Mesendoderm (in vitro differentiated cells): ENCODE results near the gene KIAA0753.
"Not testable (repeated sequence)": the region's sequence is repeated elsewhere in the genome, so short reads cannot be mapped to it uniquely, and the experiment has no call there.

ENCODE experiments used
- DNase-seq: peaks from one replicate; pipeline ENCODE4 v3.0.0; 2013
- H2AK5ac ChIP-seq: 2 replicates; pipeline ENCODE4 v1.6.1; 2013; ENCODE audit warnings: low read length, inconsistent platforms
- H2BK120ac ChIP-seq: 2 replicates; pipeline ENCODE4 v1.6.1; 2013; ENCODE audit warnings: low read depth, mild to moderate bottlenecking, low read length, moderate library complexity, mixed read lengths
- H2BK15ac ChIP-seq: replicated peaks from 2 replicates; pipeline ENCODE4 v1.6.1; 2013; ENCODE audit warnings: low read depth, mild to moderate bottlenecking, moderate library complexity
- H2BK5ac ChIP-seq: 2 replicates; pipeline ENCODE4 v1.6.1; 2013; ENCODE audit warnings: low read length, inconsistent platforms
- H3K18ac ChIP-seq: 2 replicates; pipeline ENCODE4 v1.6.1; 2013; ENCODE audit warnings: mild to moderate bottlenecking, low read length, mixed read lengths
- H3K23ac ChIP-seq: one replicate; pipeline ENCODE4 v1.6.1; 2013; ENCODE audit warnings: low read length
- H3K27ac ChIP-seq: 2 replicates; pipeline ENCODE4 v1.5.1; 2013; ENCODE audit warnings: low read depth, mild to moderate bottlenecking, inconsistent platforms, low read length, moderate library complexity
- H3K27me3 ChIP-seq: 2 replicates; pipeline ENCODE4 v1.6.1; 2013; ENCODE audit warnings: low read length, control low read depth, mild to moderate bottlenecking, inconsistent platforms; ENCODE audit not compliant: insufficient read depth, poor library complexity
- H3K36me3 ChIP-seq: 2 replicates; pipeline ENCODE4 v1.6.1; 2013; ENCODE audit warnings: low read length, inconsistent platforms; ENCODE audit not compliant: control insufficient read depth, insufficient read depth
- H3K4ac ChIP-seq: one replicate; pipeline ENCODE4 v1.6.1; 2013; ENCODE audit warnings: low read depth, mild to moderate bottlenecking, low read length, moderate library complexity
- H3K4me1 ChIP-seq: 2 replicates; pipeline ENCODE4 v1.6.1; 2013; ENCODE audit warnings: low read depth, low read length, inconsistent platforms; ENCODE audit not compliant: control insufficient read depth
- H3K4me2 ChIP-seq: 2 replicates; pipeline ENCODE4 v1.6.1; 2013; ENCODE audit warnings: low read length
- H3K4me3 ChIP-seq: 2 replicates; pipeline ENCODE4 v1.5.1; 2013; ENCODE audit warnings: mild to moderate bottlenecking, low read length
- H3K56ac ChIP-seq: one replicate; pipeline ENCODE4 v1.6.1; 2013; ENCODE audit warnings: low read length
- H3K79me1 ChIP-seq: 2 replicates; pipeline ENCODE4 v1.6.1; 2013; ENCODE audit warnings: low read length, inconsistent platforms
- H3K79me2 ChIP-seq: 2 replicates; pipeline ENCODE4 v1.6.1; 2013; ENCODE audit warnings: mild to moderate bottlenecking, low read length; ENCODE audit not compliant: control insufficient read depth, insufficient read depth
- H3K9ac ChIP-seq: 2 replicates; pipeline ENCODE4 v1.6.1; 2013; ENCODE audit warnings: low read length, inconsistent platforms
- H4K5ac ChIP-seq: one replicate; pipeline ENCODE4 v1.6.1; 2013; ENCODE audit warnings: low read length
- H4K8ac ChIP-seq: one replicate; pipeline ENCODE4 v1.6.1; 2013; ENCODE audit warnings: low read depth, mild to moderate bottlenecking, control low read depth, low read length, moderate library complexity
- WGBS: extraction: QIAGEN DNeasy Blood & Tissue Kit; methylation state at CpG from one replicate; pipeline ENCODE4 v1.1.7; 2013; ENCODE audit warnings: low lambda C conversion rate, missing lambda C conversion rate; ENCODE audit not compliant: insufficient coverage; ENCODE audit errors: extremely low coverage; 5-methylcytosine and 5-hydroxymethylcytosine counted together

KIAA0753 gene

DNA sequence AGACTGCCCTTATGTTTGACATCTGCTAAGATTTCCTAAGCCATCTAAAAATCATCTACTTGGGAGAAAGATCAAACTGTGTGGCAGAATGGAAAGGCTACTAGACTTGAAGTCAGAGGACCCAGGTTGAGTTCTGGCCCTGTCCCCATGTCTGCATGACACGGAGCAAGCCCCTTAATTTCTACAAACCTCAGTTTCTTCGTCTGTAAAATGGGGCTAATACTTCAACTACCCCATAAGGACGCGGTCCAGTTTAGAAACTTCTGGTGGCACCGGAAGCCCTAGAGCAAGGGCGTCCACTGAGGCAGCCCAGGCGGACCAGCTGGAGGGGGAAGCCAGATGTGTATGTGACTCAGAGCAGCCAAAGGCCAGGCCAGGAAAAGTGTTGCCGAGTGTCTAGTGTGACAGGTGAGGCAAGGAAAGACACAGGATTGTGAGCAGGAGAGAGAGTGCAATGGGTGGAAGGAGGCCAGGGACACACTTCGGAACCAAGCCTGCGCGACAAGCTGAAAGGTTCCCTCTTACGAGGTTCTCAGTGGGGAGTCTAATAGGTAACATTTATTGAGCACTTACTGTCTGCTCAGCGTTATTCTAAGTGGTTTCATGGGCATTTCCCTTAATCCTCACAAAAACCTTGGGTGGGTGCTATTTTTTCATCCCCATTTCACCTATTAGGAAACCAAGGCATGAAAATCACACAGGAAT is 66.4 kb downstream of the KIAA0753 start:
- Histone ChIP-seq H3K56ac (no peak overlapping the region), H3K27me3 (no peaks in the 10 kb centered on the region), H3K9ac (no peak overlapping the region), H2BK120ac (no peak overlapping the region), H3K79me1 (no peaks in the 10 kb centered on the region), H4K5ac (no peak overlapping the region), H3K4ac (no peak overlapping the region), H3K27ac (no peak overlapping the region), H3K4me1 (no peaks in the 10 kb centered on the region), H3K4me3 (no peak overlapping the region), H3K79me2 (no peaks in the 10 kb centered on the region), H3K18ac (no peak overlapping the region), H4K8ac (no peak overlapping the region), H2BK5ac (no peak overlapping the region), H2BK15ac (no peak overlapping the region), H2AK5ac (no peak overlapping the region), H3K36me3 (no peaks in the 10 kb centered on the region), H3K23ac (no peak overlapping the region), H3K4me2 (no peak overlapping the region)
- no CpG with 5 or more reads among the region's 13 CpGs for WGBS
- no peak for DNase-seq

DNA sequence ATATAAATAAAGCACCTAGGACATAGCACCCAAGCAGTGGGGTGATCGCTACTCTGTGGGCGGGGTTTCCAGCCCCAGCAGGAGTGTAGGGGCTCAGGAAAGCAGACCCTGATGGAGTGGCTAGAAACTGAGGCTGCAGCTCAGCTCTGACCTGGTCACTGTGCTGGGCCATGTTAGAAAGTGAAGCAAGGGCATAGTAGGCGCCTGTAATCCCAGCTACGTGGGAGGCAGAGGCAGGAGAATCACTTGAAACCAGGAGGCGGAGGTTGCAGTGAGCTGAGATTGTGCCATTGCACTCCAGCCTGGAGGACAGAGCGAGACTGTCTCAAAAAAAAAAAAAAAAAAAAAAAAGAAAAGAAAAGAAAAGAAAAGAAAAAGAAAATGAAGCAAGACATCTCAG is 67.0 kb downstream of the KIAA0753 start:
- DNase-seq, H3K56ac ChIP-seq, H3K27ac ChIP-seq, H3K4me3 ChIP-seq, H2BK120ac ChIP-seq, H3K18ac ChIP-seq, H4K5ac ChIP-seq, H4K8ac ChIP-seq, H3K9ac ChIP-seq, H3K27me3 ChIP-seq, H3K79me2 ChIP-seq, H2AK5ac ChIP-seq, H2BK5ac ChIP-seq, H3K4me1 ChIP-seq, H3K23ac ChIP-seq, H3K4ac ChIP-seq, H3K4me2 ChIP-seq, H3K36me3 ChIP-seq, H2BK15ac ChIP-seq, H3K79me1 ChIP-seq: not testable (repeated sequence)
- WGBS, result no CpG with 5 or more reads among the region's 6 CpGs

DNA sequence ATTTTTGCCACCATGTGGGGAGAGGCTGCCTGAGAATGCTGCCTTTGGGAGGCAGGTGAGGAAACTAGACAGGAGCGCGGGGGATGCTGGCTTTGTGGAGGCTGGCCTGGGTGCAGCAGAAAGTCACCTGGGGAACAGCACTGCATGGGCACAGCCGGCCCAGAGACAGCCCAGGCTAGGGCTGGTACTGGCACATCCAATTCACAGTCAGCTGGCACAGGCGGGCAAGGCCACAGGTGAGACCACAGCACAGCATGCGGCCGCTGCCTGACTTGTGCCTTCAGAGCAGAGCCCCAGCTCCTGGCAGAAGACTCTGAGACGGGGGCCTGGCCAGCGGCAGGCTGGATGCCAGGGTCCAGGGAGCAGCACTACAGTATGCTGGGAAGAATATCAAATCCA is 67.5 kb downstream of the KIAA0753 start:
- no peak overlapping the region for H3K4me2 ChIP-seq
- no peak overlapping the region for H2BK120ac ChIP-seq
- H2BK15ac ChIP-seq, result no peak overlapping the region
- H4K8ac ChIP-seq, result no peak overlapping the region
- H2BK5ac ChIP-seq, result no peak overlapping the region
- no peak overlapping the region for H3K56ac ChIP-seq
- no CpG with 5 or more reads among the region's 8 CpGs for WGBS
- no peaks in the 10 kb centered on the region for H3K36me3 ChIP-seq
- no peak overlapping the region for H3K18ac ChIP-seq
- no peak for DNase-seq
- H3K4me1 ChIP-seq, result no peaks in the 10 kb centered on the region
- no peak overlapping the region for H3K23ac ChIP-seq
- H3K9ac ChIP-seq, result no peak overlapping the region
- no peak overlapping the region for H3K4me3 ChIP-seq
- H3K4ac ChIP-seq, result no peak overlapping the region
- no peaks in the 10 kb centered on the region for H3K79me2 ChIP-seq
- no peak overlapping the region for H2AK5ac ChIP-seq
- H3K27ac ChIP-seq, result no peak overlapping the region
- no peaks in the 10 kb centered on the region for H3K27me3 ChIP-seq
- no peaks in the 10 kb centered on the region for H3K79me1 ChIP-seq
- H4K5ac ChIP-seq, result no peak overlapping the region

DNA sequence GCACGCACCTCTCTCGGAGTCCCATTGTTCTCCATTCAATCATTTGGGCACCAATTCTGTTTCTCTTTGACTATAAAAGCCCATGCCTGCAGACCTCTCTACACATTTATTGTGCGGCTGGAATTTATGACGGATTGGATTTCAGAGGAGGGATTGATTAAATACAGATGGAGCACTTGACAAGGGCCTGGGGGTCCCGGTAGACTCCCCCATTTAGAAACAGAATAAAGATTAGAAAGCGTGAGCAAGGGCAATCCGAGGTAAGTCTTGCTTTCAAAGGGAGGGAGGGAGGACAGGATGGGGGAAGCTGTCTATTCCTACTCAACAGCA is 69.1 kb downstream of the KIAA0753 start:
- H3K4ac ChIP-seq, result no peak overlapping the region
- H2BK15ac ChIP-seq, result no peak overlapping the region
- H3K9ac ChIP-seq, result no peak overlapping the region
- no peak overlapping the region for H3K4me3 ChIP-seq
- no peaks in the 10 kb centered on the region for H3K79me1 ChIP-seq
- no peak overlapping the region for H3K23ac ChIP-seq
- no peak overlapping the region for H4K5ac ChIP-seq
- H2AK5ac ChIP-seq, result no peak overlapping the region
- H4K8ac ChIP-seq, result no peak overlapping the region
- WGBS, result no CpG with 5 or more reads among the region's 7 CpGs
- no peak overlapping the region for H2BK120ac ChIP-seq
- no peak overlapping the region for H3K56ac ChIP-seq
- no peak overlapping the region for H2BK5ac ChIP-seq
- no peak overlapping the region for H3K4me2 ChIP-seq
- no peaks in the 10 kb centered on the region for H3K4me1 ChIP-seq
- H3K18ac ChIP-seq, result no peak overlapping the region
- H3K36me3 ChIP-seq, result no peaks in the 10 kb centered on the region
- H3K27ac ChIP-seq, result no peak overlapping the region
- no peak for DNase-seq
- H3K27me3 ChIP-seq, result no peaks in the 10 kb centered on the region
- no peaks in the 10 kb centered on the region for H3K79me2 ChIP-seq

DNA sequence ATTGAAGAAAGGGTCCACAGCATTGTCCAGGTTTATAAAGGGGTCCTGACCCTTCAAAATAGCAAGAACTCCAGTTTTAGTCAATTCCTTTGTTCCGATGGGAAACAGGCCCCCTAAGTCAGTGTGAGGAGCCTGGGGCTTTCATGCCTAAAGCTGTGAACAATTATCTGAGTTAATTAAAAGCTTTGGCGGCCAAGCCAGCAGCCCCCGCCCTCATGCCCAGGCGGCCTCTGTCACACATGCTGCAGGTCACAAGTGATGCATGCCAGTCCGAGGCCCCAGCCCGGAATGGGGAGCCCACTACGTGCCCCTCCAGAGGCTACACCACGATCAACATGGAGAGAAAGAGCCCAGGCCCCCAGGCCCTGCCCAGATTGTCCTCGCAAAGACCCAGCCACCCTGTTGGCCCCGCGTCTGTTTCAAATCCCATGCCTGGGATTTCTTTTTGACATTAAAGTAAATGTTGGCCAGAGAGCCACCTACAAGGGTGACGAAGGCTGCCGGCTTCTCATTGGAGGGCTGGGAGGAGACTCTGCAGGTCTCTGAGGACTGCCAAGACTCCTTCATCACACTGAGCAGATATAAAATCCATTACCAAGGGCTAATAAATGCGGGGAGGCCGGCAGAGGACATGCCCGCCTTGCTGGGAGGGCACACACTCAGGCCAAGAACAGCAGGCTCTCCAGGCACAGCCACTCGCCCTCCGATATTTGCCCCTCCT is 69.6 kb downstream of the KIAA0753 start:
- WGBS, result no CpG with 5 or more reads among the region's 18 CpGs
- Histone ChIP-seq H2BK5ac (no peak overlapping the region), H3K9ac (no peak overlapping the region), H3K79me1 (no peaks in the 10 kb centered on the region), H3K56ac (no peak overlapping the region), H2BK120ac (no peak overlapping the region), H4K8ac (no peak overlapping the region), H2AK5ac (no peak overlapping the region), H3K23ac (no peak overlapping the region), H3K18ac (no peak overlapping the region), H3K4me1 (no peaks in the 10 kb centered on the region), H3K27me3 (no peaks in the 10 kb centered on the region), H3K27ac (no peak overlapping the region), H2BK15ac (no peak overlapping the region), H3K4me2 (no peak overlapping the region), H3K4ac (no peak overlapping the region), H3K36me3 (no peaks in the 10 kb centered on the region), H4K5ac (no peak overlapping the region), H3K79me2 (no peaks in the 10 kb centered on the region), H3K4me3 (no peak overlapping the region)
- no peak for DNase-seq
